Adrenal gland (tissue), 12 donors: ENCODE data around the gene ARF5. TPM values are rescaled to one million over a fixed set of nuclear protein-coding genes. Genes with fewer than 3 reads are reported as not detected.

ENCODE experiments used
- DNase-seq, 7 donors: peaks; one replicate each; pipeline ENCODE4 v3.0.0-alpha.2; 2019 to 2020
- H3K27ac ChIP-seq, 5 donors: fragments of 200-600 bp; sonication (generic) in 4 of 5; 1 replicate in 3 of 5; 2 replicates in 2 of 5; pipeline versions ENCODE4 v1.5.1 to v1.8.0; 2016 to 2020; ENCODE audit warnings: mild to moderate bottlenecking in 1 of 5
- H3K27me3 ChIP-seq: fragments of 200-600 bp; 2 replicates; pipeline ENCODE4 v1.8.0; 2021
- H3K36me3 ChIP-seq, 2 donors: fragments of 200-600 bp; replicated peaks in 1 of 2; 1 replicate in 1 of 2; 2 replicates in 1 of 2; pipeline versions ENCODE4 v1.5.1 to v1.8.0; 2018 to 2022
- H3K4me1 ChIP-seq, 2 donors: fragments of 200-600 bp; replicated peaks in 1 of 2; 1 replicate in 1 of 2; 2 replicates in 1 of 2; pipeline versions ENCODE4 v1.5.1 to v1.8.0; 2018 to 2021
- H3K4me3 ChIP-seq, 4 donors: fragments of 200-600 bp; sonication (generic) in 3 of 4; one replicate each; pipeline ENCODE4 v1.5.1; 2016 to 2018
- H3K9me3 ChIP-seq, 3 donors: fragments of 200-600 bp; sonication (generic) in 1 of 3; replicated peaks in 1 of 3; 1 replicate in 2 of 3; 2 replicates in 1 of 3; pipeline versions ENCODE4 v1.5.1 to v1.8.0; 2016 to 2021
- CTCF ChIP-seq, 6 experiments: fragments of 450-650 bp in 4 of 6; fragments of 200-600 bp in 2 of 6; sonication (generic) in 1 of 6; IDR thresholded peaks; 1 replicate in 5 of 6; 2 replicates in 1 of 6; pipeline versions ENCODE4 v1.5.1 to v1.8.0; 2016 to 2021; ENCODE audit warnings: antibody characterized with exemption in 6 of 6, mild to moderate bottlenecking in 2 of 6, moderate library complexity in 1 of 6
- POLR2A ChIP-seq, 2 donors: fragments of 450-650 bp; IDR thresholded peaks; one replicate each; pipeline ENCODE4 v1.6.1; 2017; ENCODE audit warnings: antibody characterized with exemption in 2 of 2, mild to moderate bottlenecking in 2 of 2, moderate library complexity in 1 of 2
- WGBS, 4 donors: extraction: QIAGEN DNeasy Blood & Tissue Kit in 2 of 4; methylation state at CpG; one replicate each; pipeline versions ENCODE4 v1.1.5 to v1.1.7; 2013 to 2017; 5-methylcytosine and 5-hydroxymethylcytosine counted together
- intact Hi-C, 2 donors: fragments of 100-400 bp; cut with DNase I; formaldehyde crosslinking; loops; one replicate each; pipeline versions ENCODE4 v1.14.1 to v1.15.0; 2022 to 2023
- polyA plus RNA-seq, 3 donors: library from polyadenylated mRNA; stranded (reverse); fragments of 200-250 nt in 2 of 3; fragments of 350-450 nt in 1 of 3; fragmentation: Illumina TruSeq in 1 of 3; extraction: RNeasy Lipid Tissue Mini Kit (QIAGEN cat#74804) in 1 of 3; gene quantifications; one replicate each; pipeline ENCODE4 v1.2.3, GENCODE V29; 2013 to 2014
- total RNA-seq, 9 donors: library from RNA; depleted of rRNA in 4 of 9; stranded (reverse); fragments of >200 nt in 4 of 9; fragments of 120-200 nt in 1 of 9; fragmentation: NEBNext Ultra II Directional in 1 of 9; extraction: Animal tissue kit (Norgen Biotek cat#: 25700) in 1 of 9; gene quantifications; one replicate each; pipeline versions ENCODE4 v1.1.0 to v1.2.4, GENCODE V29; 2013 to 2023
- donor health status: healthy with polysubstance abuse.
- donor health status: Bipolar disorder and iron deficiency.
- donor health status: DM: yes; HTN: yes; CAD: no.
- donor health status: DM: no; HTN: no; CAD: no.
- donor health status: DM: no; HTN: no; CAD: no.
- donor health status: DM: yes; HTN: yes; CAD: no.

The ARF5 gene
- total and polyA plus RNA-seq, 12 donors, result 88.7 to 259 (median 115) TPM

GRCh38 chr7:127578711-127579275, 9.4 kb upstream of the ARF5 start:
- WGBS, 4 donors, result 73 to 86% (median 85%) methylated on average over 4 of the region's 4 CpGs
- no peak overlapping the region for H3K4me3 ChIP-seq
- H3K36me3 ChIP-seq, result peaks cover 0 to 18% of the 10 kb centered on the region in 2 donors
- H3K9me3 ChIP-seq, result no peaks in the 10 kb centered on the region
- H3K27me3 ChIP-seq, result no peaks in the 10 kb centered on the region
- H3K4me1 ChIP-seq, result peaks cover 3 to 32% of the 10 kb centered on the region in 2 donors
- peak overlapping the region in 1 of 5 donors; percentile 16 for H3K27ac ChIP-seq
- DNase-seq, result no peak
- intact Hi-C loops, result no loop called here
- TF ChIP-seq CTCF (IDR thresholded peaks at IDR 0.05) (no peak), POLR2A (IDR thresholded peaks at IDR 0.05) (no peak)

- Histone ChIP-seq H3K27me3 (no peaks in the 10 kb centered on the region), H3K4me1 (peaks cover 15 to 43% of the 10 kb centered on the region in 2 donors), H3K27ac (no peak overlapping the region), H3K9me3 (no peaks in the 10 kb centered on the region), H3K4me3 (no peak overlapping the region), H3K36me3 (peaks cover 0 to 18% of the 10 kb centered on the region in 2 donors)
- TF ChIP-seq POLR2A (IDR thresholded peaks at IDR 0.05) (no peak), CTCF (IDR thresholded peaks at IDR 0.05) (no peak)
- DNase-seq, result no peak
- intact Hi-C loops, result no loop called here
These were observed 7.6 kb upstream of the ARF5 start for GRCh38 chr7:127580612-127581011.

- whole genome bisulfite sequencing, 4 donors, result 67 to 93% (median 88%) methylated on average over 1 of the region's 1 CpG
- peaks cover 15 to 47% of the 10 kb centered on the region in 2 donors for H3K4me1 ChIP-seq
- H3K27me3 ChIP-seq, result no peaks in the 10 kb centered on the region
- peak overlapping the region in 1 of 5 donors; percentile 62 for H3K27ac ChIP-seq
- intact Hi-C loops, result no loop called here
- no peak overlapping the region for H3K4me3 ChIP-seq
- H3K9me3 ChIP-seq, result no peaks in the 10 kb centered on the region
- DNase-seq, result peak in 3 of 7 donors; percentile 24 to 51 (median 34)
- H3K36me3 ChIP-seq, result peaks cover 0 to 18% of the 10 kb centered on the region in 2 donors
- TF ChIP-seq CTCF (IDR thresholded peaks at IDR 0.05) (no peak), POLR2A (IDR thresholded peaks at IDR 0.05) (no peak)
These were observed 6.5 kb upstream of the ARF5 start for GRCh38 chr7:127581716-127582115.

- intact Hi-C loops, result no loop called here
- H3K27ac ChIP-seq, result peak overlapping the region in 1 of 5 donors; percentile 62
- H3K4me3 ChIP-seq, result no peak overlapping the region
- H3K36me3 ChIP-seq, result peaks cover 0 to 18% of the 10 kb centered on the region in 2 donors
- DNase-seq, result peak; percentile 58 to 91 (median 85)
- peak in 2 of 6 experiments; percentile 9 to 19 for TF ChIP-seq CTCF (IDR thresholded peaks at IDR 0.05)
- no peak for TF ChIP-seq POLR2A (IDR thresholded peaks at IDR 0.05)
- H3K9me3 ChIP-seq, result no peaks in the 10 kb centered on the region
- H3K4me1 ChIP-seq, result peaks cover 15 to 47% of the 10 kb centered on the region in 2 donors
- H3K27me3 ChIP-seq, result no peaks in the 10 kb centered on the region
- 47 to 77% (median 56%) methylated on average over 7 to 14 of the region's 14 CpGs for WGBS, 4 donors
These were observed 5.8 kb upstream of the ARF5 start for GRCh38 chr7:127582361-127582760.
